HCT116 (cell line): ENCODE data around the gene RINT1. TPM values are rescaled to one million over a fixed set of nuclear protein-coding genes. Genes with fewer than 3 reads are reported as not detected.

Experiments
- ATAC-seq: fragments of 200-7000 bp; cut with Tn5 transposase; 2 replicates; pipeline ENCODE4 v1.9.1; 2020; ENCODE audit warnings: mild to moderate bottlenecking, moderate library complexity
- BruUV-seq: library from RNA; stranded (reverse); fragments of 400-500 nt; replicated peaks from 2 replicates; lab custom pipeline; 2021; lab: Mats Ljungman, UMichigan
- CTCF ChIA-PET: fragments of 300-600 bp; sonication (Branson Sonifier 250); formaldehyde crosslinking; loops from one replicate; lab custom pipeline; 2021; ENCODE audit warnings: antibody characterized with exemption; lab: Charles Lee
- POLR2A ChIA-PET: fragments of 300-600, 350-600 bp; sonication (Branson Sonifier 250); formaldehyde crosslinking; loops from one replicate; lab custom pipeline; 2021; ENCODE audit warnings: antibody characterized with exemption; lab: Charles Lee
- RAD21 ChIA-PET, 2 experiments: fragments of 300-600 bp; sonication (Branson Sonifier 250); formaldehyde crosslinking; loops; one replicate each; lab custom pipeline; 2023; ENCODE audit warnings: low total read pairs in 2 of 2; ENCODE audit not compliant: uncharacterized antibody in 2 of 2, unreplicated experiment in 2 of 2, low non-redundant PET in 1 of 2; lab: Charles Lee
- DNase-seq: peaks from one replicate; pipeline ENCODE4 v3.0.0-alpha.2; 2010; ENCODE audit warnings: low read depth, low spot score
- H2AFZ ChIP-seq: fragments of 200-600 bp; shearing (Covaris generic), sonication (generic); 2 replicates; pipeline ENCODE4 v1.6.1; 2017; ENCODE audit warnings: low read depth, mixed run types, mixed read lengths, antibody characterized with exemption, low read length; ENCODE audit not compliant: poor library complexity, severe bottlenecking
- H3K27ac ChIP-seq: 2 replicates; pipeline ENCODE4 v1.5.1; 2012; ENCODE audit warnings: low read depth, low read length
- H3K27me3 ChIP-seq: fragments of 200-600 bp; sonication (generic); 2 replicates; pipeline ENCODE4 v1.6.1; 2016; ENCODE audit warnings: mixed run types, low read length, mixed read lengths; ENCODE audit not compliant: insufficient read depth
- H3K36me3 ChIP-seq, 2 experiments: fragments of 200-500 bp in 1 of 2; fragments of 200-600 bp in 1 of 2; sonication (Bioruptor generic) in 1 of 2; sonication (generic) in 1 of 2; 2 replicates each; pipeline versions ENCODE4 v1.5.1 to v1.6.1; 2014 to 2016; ENCODE audit warnings: low read length in 2 of 2, inconsistent platforms in 1 of 2, mixed read lengths in 1 of 2, mixed run types in 1 of 2; ENCODE audit not compliant: insufficient read depth in 2 of 2, control insufficient read depth in 1 of 2
- H3K4me1 ChIP-seq, 2 experiments: fragments of 200-600 bp in 1 of 2; sonication (generic) in 1 of 2; 2 replicates each; pipeline versions ENCODE4 v1.5.1 to v1.6.1; 2012 to 2017; ENCODE audit warnings: low read length in 2 of 2, inconsistent platforms in 1 of 2, mild to moderate bottlenecking in 1 of 2, mixed read lengths in 1 of 2, mixed run types in 1 of 2, moderate library complexity in 1 of 2; ENCODE audit not compliant: insufficient read depth in 2 of 2, control insufficient read depth in 1 of 2
- H3K4me2 ChIP-seq: fragments of 200-600 bp; sonication (generic); 2 replicates; pipeline ENCODE4 v1.6.1; 2017; ENCODE audit warnings: mixed run types, low read length, mixed read lengths
- H3K4me3 ChIP-seq, 2 experiments: fragments of 200-600 bp in 1 of 2; sonication (generic) in 1 of 2; replicated peaks in 1 of 2; 2 replicates each; pipeline ENCODE4 v1.5.1; 2011 to 2016; ENCODE audit warnings: low read length in 2 of 2, control low read depth in 1 of 2, low read depth in 1 of 2, mild to moderate bottlenecking in 1 of 2, mixed read lengths in 1 of 2, mixed run types in 1 of 2
- H3K79me2 ChIP-seq: fragments of 200-600 bp; sonication (generic); 2 replicates; pipeline ENCODE4 v1.6.1; 2017; ENCODE audit warnings: mild to moderate bottlenecking, mixed run types, low read length, moderate library complexity, mixed read lengths; ENCODE audit not compliant: insufficient read depth
- H3K9ac ChIP-seq: fragments of 200-600 bp; sonication (generic); 2 replicates; pipeline ENCODE4 v1.6.1; 2016; ENCODE audit warnings: low read length, mixed read lengths
- H3K9me2 ChIP-seq: fragments of 200-600 bp; sonication (generic), shearing (Covaris generic); 2 replicates; pipeline ENCODE4 v1.6.1; 2017; ENCODE audit warnings: mixed run types, mild to moderate bottlenecking, moderate library complexity; ENCODE audit not compliant: insufficient read depth
- H3K9me3 ChIP-seq, 2 experiments: fragments of 200-500 bp in 1 of 2; fragments of 200-600 bp in 1 of 2; sonication (Bioruptor generic) in 1 of 2; sonication (generic) in 1 of 2; 2 replicates each; pipeline ENCODE4 v1.6.1; 2014 to 2017; ENCODE audit warnings: low read length in 2 of 2, mixed read lengths in 2 of 2, inconsistent platforms in 1 of 2, low read depth in 1 of 2, mild to moderate bottlenecking in 1 of 2, mixed run types in 1 of 2, moderate library complexity in 1 of 2; ENCODE audit not compliant: control insufficient read depth in 1 of 2, insufficient read depth in 1 of 2
- H4K20me1 ChIP-seq: fragments of 200-600 bp; sonication (generic), shearing (Covaris generic); 2 replicates; pipeline ENCODE4 v1.6.1; 2017; ENCODE audit warnings: mixed run types, mild to moderate bottlenecking, moderate library complexity; ENCODE audit not compliant: insufficient read depth
- CBX3 ChIP-seq: IDR thresholded peaks from 2 replicates; pipeline ENCODE4 v1.6.1; 2012; ENCODE audit warnings: low read depth
- EZH2phosphoT487 ChIP-seq: fragments of 200-600 bp; IDR thresholded peaks from 2 replicates; pipeline ENCODE4 v1.6.1; 2018; ENCODE audit warnings: antibody characterized with exemption, borderline replicate concordance
- JUND ChIP-seq: IDR thresholded peaks from 2 replicates; pipeline ENCODE4 v1.6.1; 2012
- MAX ChIP-seq: IDR thresholded peaks from 2 replicates; pipeline ENCODE4 v1.6.1; 2012
- POLR2AphosphoS5 ChIP-seq: IDR thresholded peaks from 2 replicates; pipeline ENCODE4 v1.6.1; 2011; ENCODE audit warnings: mild to moderate bottlenecking, low read depth, low read length, moderate library complexity
- REST ChIP-seq: IDR thresholded peaks from 2 replicates; pipeline ENCODE4 v1.6.1; 2012; ENCODE audit warnings: low read depth
- YY1 ChIP-seq: IDR thresholded peaks from 2 replicates; pipeline ENCODE4 v1.6.1; 2011; ENCODE audit warnings: low read length, low read depth, moderate library complexity, mild to moderate bottlenecking; ENCODE audit not compliant: insufficient replicate concordance; ENCODE audit errors: extremely low read depth
- ZFX ChIP-seq: fragments of 450-650 bp; IDR thresholded peaks from 2 replicates; pipeline ENCODE4 v1.6.1; 2017
- intact Hi-C: fragments of 100-400 bp; cut with micrococcal nuclease; formaldehyde crosslinking; loops from 2 replicates; pipeline ENCODE4 v1.10.0; 2022
- total RNA-seq: library from RNA; stranded (reverse); gene quantifications from one replicate; pipeline ENCODE4 v1.2.1, GENCODE V29; 2021; ENCODE audit not compliant: unreplicated experiment

RINT1 gene
- total RNA-seq, 1 experiment from 2014 or later = 24.3 TPM

GRCh38 chr7:105521027-105521716 lies 10.8 kb upstream of the RINT1 start:
- no peak for TF ChIP-seq REST
- no peak for TF ChIP-seq YY1
- TF ChIP-seq EZH2phosphoT487 = no peak
- peak; percentile 82 for TF ChIP-seq MAX
- no peak for TF ChIP-seq ZFX
- TF ChIP-seq JUND = no peak
- TF ChIP-seq POLR2AphosphoS5 = no peak
- TF ChIP-seq CBX3 = no peak
- TF ChIP-seq, all 23 proteins: peak for 1
- peaks cover 56% of the 10 kb centered on the region for H3K79me2 ChIP-seq
- peaks cover 4 to 7% of the 10 kb centered on the region in 2 experiments; a peak in 2 of 4 replicates for H3K36me3 ChIP-seq
- no peaks in the 10 kb centered on the region for H3K9me2 ChIP-seq
- H3K9ac ChIP-seq = peak overlapping the region; percentile 96
- H3K27me3 ChIP-seq = no peaks in the 10 kb centered on the region
- H3K27ac ChIP-seq = peak overlapping the region; percentile 81
- peaks cover 7 to 12% of the 10 kb centered on the region in 2 experiments; a peak in 3 of 4 replicates for H3K4me1 ChIP-seq
- peak overlapping the region; percentile 98 for H3K4me2 ChIP-seq
- intact Hi-C loops = no loop called here
- CTCF ChIA-PET = no interaction called here
- H3K4me3 ChIP-seq = peak overlapping the region; percentile 77 to 95
- peak; percentile 41 for ATAC-seq
- RAD21 ChIA-PET = no interaction called here
- H3K9me3 ChIP-seq = no peaks in the 10 kb centered on the region
- BruUV-seq = no TSS peak
- DNase-seq = no peak
- H2AFZ ChIP-seq = no peak overlapping the region
- peaks cover 6% of the 10 kb centered on the region; the same call in 1 of the 2 replicates for H4K20me1 ChIP-seq
- POLR2A ChIA-PET = no interaction called here
